AG09319 (cell line): ENCODE data around the gene CCDC69.

Experiments used
- DNase-seq: peaks from one replicate; pipeline ENCODE4 v3.0.0-alpha.2; 2010; ENCODE audit warnings: low read depth; ENCODE audit errors: extremely low read depth
- TF ChIP-seq, protein P1 (sequence below): IDR thresholded peaks from 2 replicates; pipeline ENCODE4 v1.5.1; 2011; ENCODE audit warnings: low read depth, mild to moderate bottlenecking, inconsistent platforms, low read length, moderate library complexity

The CCDC69 gene

DNA sequence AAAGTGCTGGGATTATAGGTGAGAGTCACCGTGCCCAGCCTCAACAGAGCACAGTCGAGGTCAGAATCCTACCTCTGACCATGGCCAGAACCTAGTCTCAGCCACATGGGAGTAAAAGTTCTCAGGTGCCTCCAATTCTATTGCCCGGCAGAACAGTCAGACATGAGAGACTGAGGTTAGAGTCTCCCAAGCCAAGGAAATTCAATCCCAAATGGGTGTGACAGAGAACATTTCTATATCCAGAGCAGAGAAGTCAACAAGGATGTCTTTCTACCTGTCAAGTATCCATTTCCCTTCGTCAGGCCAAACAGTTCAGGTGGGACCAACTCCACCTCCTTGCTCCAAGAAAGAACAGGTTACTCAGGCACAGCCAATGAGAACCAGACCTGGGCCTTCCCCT lies 76.9 kb downstream of the CCDC69 start:
- TF ChIP-seq, protein P1, sequence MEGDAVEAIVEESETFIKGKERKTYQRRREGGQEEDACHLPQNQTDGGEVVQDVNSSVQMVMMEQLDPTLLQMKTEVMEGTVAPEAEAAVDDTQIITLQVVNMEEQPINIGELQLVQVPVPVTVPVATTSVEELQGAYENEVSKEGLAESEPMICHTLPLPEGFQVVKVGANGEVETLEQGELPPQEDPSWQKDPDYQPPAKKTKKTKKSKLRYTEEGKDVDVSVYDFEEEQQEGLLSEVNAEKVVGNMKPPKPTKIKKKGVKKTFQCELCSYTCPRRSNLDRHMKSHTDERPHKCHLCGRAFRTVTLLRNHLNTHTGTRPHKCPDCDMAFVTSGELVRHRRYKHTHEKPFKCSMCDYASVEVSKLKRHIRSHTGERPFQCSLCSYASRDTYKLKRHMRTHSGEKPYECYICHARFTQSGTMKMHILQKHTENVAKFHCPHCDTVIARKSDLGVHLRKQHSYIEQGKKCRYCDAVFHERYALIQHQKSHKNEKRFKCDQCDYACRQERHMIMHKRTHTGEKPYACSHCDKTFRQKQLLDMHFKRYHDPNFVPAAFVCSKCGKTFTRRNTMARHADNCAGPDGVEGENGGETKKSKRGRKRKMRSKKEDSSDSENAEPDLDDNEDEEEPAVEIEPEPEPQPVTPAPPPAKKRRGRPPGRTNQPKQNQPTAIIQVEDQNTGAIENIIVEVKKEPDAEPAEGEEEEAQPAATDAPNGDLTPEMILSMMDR = no peak
- no peak for DNase-seq

DNA sequence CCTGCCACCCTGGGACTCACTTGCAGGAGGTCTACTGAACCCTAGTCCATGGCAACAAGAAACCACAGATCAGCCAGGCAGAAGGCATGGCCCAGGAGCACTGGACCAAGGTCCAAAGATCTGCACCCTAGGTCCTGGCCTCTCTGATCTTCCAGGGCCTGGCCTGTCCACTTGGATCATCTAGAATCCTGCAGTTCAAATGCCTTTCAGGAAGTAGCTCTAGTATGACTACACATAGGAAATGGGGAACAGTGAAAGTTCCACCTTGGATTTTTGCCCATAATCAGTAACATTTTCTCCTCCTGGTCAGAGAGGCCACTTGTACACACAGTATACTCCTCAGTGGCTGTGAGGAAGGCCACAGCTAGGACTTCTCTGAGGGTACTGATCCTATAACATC lies 77.8 kb downstream of the CCDC69 start:
- DNase-seq = no peak
- TF ChIP-seq, protein P1 = no peak

DNA sequence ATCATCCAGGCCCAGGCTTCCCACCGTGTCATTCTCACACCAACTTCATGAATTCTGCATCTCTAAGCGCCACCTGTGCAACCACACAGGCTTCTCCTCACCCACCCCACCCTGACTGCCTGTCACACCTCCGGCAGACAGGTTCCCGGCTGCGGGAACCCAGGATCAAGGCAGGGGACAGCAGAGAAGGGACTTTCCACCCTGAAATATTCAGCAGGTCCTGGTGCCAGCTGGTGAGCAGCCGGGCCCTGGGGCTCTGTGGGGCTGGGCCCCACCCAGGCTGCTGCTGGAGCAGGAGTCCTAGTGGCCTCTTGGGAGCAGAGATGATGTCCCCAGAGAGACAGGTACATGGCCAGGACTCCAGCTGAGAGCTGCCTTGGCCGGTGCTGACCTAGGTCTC lies 79.0 kb downstream of the CCDC69 start:
- DNase-seq = no peak
- TF ChIP-seq, protein P1 = no peak

DNA sequence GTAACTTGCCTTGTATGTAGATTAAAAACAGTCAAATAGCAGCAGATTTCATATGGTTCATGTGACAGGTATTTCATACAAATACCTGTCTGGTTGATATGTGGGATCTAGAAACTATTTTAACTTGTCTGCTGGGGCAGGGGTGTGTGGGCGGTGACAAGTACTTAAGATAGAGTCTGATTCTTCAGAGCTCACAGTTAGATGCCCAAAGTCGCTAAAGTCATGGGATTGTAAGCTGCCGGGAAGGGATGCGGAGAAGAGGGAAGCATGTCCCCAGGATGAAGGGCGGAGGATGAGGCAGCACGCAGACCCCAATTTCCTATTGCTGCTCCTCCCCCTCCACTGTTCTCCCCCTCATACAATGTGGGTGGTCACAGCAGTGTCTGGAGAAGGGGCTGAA lies 79.6 kb downstream of the CCDC69 start:
- TF ChIP-seq, protein P1 = no peak
- no peak for DNase-seq

DNA sequence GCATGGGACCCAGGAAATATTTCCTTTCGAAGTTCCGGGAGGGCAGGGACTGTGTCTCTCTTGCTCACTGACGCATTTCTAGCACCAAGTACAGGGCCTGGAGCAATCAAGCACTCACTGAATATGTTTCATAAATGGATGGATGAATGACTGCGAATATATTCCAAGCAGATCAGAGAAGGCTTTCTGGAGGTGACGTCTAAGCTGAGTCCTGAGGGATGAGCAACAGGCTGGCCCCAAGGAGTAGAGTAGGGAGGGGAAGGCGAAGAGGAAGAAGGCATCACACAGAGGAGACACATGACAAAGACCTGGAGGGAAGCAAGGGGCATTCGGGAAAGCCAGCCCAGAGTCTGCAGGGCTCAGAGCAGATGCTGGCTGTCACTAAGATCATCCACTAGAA lies 80.2 kb downstream of the CCDC69 start:
- no peak for DNase-seq
- TF ChIP-seq, protein P1 = no peak

DNA sequence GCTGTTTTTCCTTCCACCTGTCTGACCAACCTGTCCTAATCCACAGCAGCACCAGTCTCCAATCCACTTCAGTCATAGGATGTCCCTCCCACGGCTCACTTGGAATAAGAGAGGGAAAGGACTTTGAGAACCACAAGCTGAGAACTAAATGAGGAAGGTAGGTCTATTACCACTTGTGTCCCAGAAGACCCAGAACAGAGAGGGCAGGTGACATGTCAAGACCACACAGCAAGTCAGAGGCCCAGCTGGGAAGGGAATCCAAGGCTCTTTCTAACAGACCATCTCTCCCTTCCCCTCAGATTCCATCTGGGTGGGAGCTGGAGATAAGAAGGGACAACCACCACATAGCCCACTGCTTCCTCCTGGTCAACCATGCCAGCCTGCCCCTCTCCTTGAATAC lies 81.0 kb downstream of the CCDC69 start:
- DNase-seq = no peak
- TF ChIP-seq, protein P1 = no peak

DNA sequence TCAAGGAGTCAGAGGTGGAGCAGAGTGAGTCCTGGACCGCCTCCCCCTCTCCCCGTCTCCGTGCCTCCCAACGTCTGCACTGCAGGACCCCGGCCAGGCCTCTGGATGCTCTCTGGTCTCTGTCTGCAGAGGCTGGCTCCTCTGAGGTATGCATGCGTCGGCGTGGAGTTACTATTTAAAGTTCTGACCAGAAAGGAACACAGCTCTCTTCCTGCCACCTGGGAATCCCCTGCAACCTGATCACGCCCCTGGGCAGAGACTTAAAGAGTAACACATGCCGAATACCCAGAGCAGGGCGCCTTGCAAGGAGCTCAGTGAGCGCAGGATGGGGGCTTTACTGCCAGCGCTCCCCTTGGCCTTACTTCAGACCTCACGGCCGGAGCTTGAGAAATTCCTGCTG lies 82.4 kb downstream of the CCDC69 start:
- no peak for DNase-seq
- TF ChIP-seq, protein P1 = no peak
